NT2/D1 (cell line): ENCODE data around the gene TMPRSS12.
"Not testable (repeated sequence)": the region's sequence is repeated elsewhere in the genome, so short reads cannot be mapped to it uniquely, and the experiment has no call there.

Experiments used
- DNase-seq: peaks from one replicate; pipeline ENCODE4 v3.0.0-alpha.2; 2011; ENCODE audit warnings: low read depth, low spot score
- H3K27me3 ChIP-seq: 2 replicates; pipeline ENCODE4 v1.6.0; 2011; ENCODE audit warnings: mild to moderate bottlenecking; ENCODE audit not compliant: insufficient read length, insufficient read depth
- H3K36me3 ChIP-seq: 2 replicates; pipeline ENCODE4 v1.6.1; 2011; ENCODE audit warnings: mild to moderate bottlenecking, low read length, mixed read lengths; ENCODE audit not compliant: insufficient read depth, insufficient read length
- H3K4me1 ChIP-seq: 2 replicates; pipeline ENCODE4 v1.5.1; 2011; ENCODE audit not compliant: insufficient read depth, insufficient read length
- H3K4me3 ChIP-seq: 2 replicates; pipeline ENCODE4 v1.5.1; 2011; ENCODE audit warnings: low read depth; ENCODE audit not compliant: insufficient read length
- H3K9ac ChIP-seq: 2 replicates; pipeline ENCODE4 v1.6.0; 2011; ENCODE audit warnings: low read depth; ENCODE audit not compliant: insufficient read length
- H3K9me3 ChIP-seq: 2 replicates; pipeline ENCODE4 v1.5.1; 2011; ENCODE audit warnings: mild to moderate bottlenecking, low read length; ENCODE audit not compliant: insufficient read depth
- SUZ12 ChIP-seq: IDR thresholded peaks from 2 replicates; pipeline ENCODE4 v1.6.1; 2011; ENCODE audit not compliant: insufficient read length, insufficient read depth; ENCODE audit errors: extremely low read depth
- YY1 ChIP-seq: IDR thresholded peaks from 2 replicates; pipeline ENCODE4 v1.6.1; 2011; ENCODE audit not compliant: insufficient read length, insufficient read depth
- ZNF274 ChIP-seq: IDR thresholded peaks from 2 replicates; pipeline ENCODE4 v1.6.1; 2011; ENCODE audit warnings: mild to moderate bottlenecking, low read depth, low read length

The TMPRSS12 gene

DNA sequence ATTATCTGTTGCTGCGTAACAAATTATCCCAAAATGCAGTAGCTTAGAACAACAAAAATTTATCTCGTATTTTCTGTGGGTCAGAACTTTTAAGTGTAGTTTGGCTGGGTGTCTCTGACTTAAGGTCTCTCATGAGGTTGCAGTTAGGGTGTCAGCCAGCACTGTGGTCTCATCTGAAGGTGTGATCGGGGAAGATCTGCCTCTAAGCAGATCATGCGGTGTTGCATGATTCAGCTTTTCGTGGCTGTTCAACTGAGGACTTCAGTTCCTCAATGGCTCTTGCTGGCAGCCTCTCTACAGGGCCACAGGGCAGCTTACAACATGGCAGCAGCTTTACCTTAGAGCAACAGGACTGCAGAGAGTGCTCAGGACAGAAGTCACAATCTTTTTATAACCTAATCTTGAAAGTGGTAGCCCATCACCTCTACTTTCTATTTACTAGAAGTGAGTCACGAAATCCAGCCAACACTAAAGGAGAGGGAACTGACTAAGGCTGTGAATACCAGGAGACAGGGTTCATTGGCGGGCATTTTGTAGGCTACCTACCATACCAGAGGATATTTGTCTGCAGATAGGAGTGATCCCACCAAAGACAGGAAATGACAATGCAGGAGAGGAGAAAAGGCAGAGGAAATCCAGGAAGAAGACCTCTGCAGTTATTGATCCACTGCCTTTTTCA is 1.8 kb upstream of the TMPRSS12 start:
- TF ChIP-seq YY1 (no peak), SUZ12 (no peak), ZNF274 (no peak)
- no peak for DNase-seq
- H3K9me3 ChIP-seq, result peaks cover 12% of the 10 kb centered on the region; the same call in 1 of the 2 replicates

DNA sequence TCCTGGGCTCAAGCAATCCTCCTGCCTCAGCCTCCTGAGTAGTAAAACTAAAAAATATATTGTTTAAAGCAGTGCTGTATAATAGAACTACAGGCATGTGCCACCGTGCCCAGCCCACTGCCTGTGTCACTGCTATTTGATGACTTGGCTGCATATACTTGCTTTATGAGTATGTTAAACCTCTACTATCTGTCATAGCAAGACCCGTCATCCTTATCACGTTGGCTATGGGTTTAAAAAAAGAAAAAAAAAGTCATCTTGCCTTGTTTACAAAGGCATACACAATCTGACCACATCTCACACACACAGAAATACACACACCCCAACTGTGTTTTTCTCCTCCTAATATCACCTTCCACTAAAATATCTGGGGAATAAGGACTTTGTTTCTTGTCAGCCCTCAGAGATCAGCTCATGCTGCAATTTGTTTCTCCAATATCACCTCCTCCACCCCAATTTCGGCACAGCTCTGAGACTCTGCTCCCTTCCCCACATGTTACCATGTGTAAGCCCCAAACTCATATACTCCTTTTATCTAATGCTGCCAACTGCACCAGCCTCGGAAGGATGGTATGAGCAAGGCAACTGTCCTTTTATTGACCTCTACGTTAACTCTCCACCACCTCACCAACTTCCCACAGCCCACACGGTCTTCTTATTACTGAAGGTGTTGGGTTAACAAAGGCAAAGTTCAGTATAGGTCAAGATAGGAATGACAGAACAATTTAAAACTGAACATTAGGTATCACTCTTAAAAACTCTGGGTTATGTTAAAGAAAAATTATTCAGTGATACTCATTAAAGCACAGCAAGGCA is 802 bp upstream of the TMPRSS12 start:
- no peaks in the 10 kb centered on the region for H3K27me3 ChIP-seq
- peaks cover 12% of the 10 kb centered on the region; the same call in 1 of the 2 replicates for H3K9me3 ChIP-seq
- no peak overlapping the region for H3K9ac ChIP-seq
- H3K36me3 ChIP-seq, result no peaks in the 10 kb centered on the region
- TF ChIP-seq ZNF274 (no peak), SUZ12 (no peak), YY1 (no peak)
- no peak overlapping the region for H3K4me3 ChIP-seq
- DNase-seq, result no peak
- no peaks in the 10 kb centered on the region for H3K4me1 ChIP-seq

More for the DNA sequence above, 1.8 kb upstream of the TMPRSS12 start:
- no peaks in the 10 kb centered on the region for H3K27me3 ChIP-seq
- H3K4me1 ChIP-seq, result no peaks in the 10 kb centered on the region
- H3K4me3 ChIP-seq, result no peak overlapping the region
- H3K36me3 ChIP-seq, result no peaks in the 10 kb centered on the region
- no peak overlapping the region for H3K9ac ChIP-seq

DNA sequence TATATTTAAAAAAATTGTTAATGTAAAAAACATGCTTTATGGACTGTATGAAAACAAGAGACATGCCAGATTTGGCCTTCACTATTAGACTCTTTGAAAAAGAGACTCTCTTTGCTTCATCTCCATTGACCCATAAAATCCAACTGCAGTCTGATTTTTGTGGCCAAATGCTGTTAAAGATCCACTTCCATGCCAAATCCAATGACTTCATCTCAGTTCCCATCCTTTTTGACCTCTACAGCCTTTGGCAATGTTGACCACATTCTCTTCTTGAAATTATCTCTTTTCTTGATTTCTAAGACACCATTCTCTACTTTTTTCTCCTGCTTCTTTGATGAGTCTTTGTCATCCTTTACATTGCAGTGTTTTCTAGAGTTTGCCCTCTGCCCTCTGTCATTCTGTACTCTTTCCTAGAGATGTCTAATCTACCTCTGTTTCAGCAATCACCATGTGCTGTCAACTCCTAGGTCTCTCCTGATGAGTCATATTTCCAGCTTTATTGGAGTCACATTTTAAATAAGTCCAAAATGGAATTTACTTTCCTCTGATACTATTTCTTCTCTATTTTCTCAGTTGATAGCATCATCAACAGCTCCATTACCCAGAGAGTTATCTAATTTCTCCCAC is 2.4 kb downstream of the TMPRSS12 start:
- TF ChIP-seq SUZ12 (no peak), ZNF274 (no peak), YY1 (no peak)
- no peak for DNase-seq
- peaks cover 12% of the 10 kb centered on the region; the same call in 1 of the 2 replicates for H3K9me3 ChIP-seq
- no peaks in the 10 kb centered on the region for H3K27me3 ChIP-seq
- no peaks in the 10 kb centered on the region for H3K36me3 ChIP-seq
- H3K9ac ChIP-seq, result no peak overlapping the region
- no peaks in the 10 kb centered on the region for H3K4me1 ChIP-seq
- no peak overlapping the region for H3K4me3 ChIP-seq

DNA sequence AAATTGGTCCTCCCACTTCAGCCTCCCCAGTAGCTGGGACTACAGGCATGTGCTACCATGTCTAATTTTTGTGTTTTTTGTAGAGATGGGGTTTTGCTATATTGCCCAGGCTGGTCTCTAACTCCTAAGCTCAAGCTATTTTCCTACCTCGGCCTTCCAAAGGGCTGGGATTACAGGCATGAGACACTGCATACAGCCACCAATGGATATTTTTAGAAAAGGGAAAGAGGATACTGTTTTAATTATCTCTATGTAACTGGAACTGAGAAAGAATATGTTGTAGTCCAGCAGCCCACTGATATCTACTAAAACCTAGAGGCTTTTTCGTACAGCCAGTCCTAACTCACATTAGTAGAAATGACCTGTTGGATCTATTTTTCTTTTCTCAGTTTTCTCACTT is 6.2 kb downstream of the TMPRSS12 start:
- Histone ChIP-seq H3K36me3 (no peaks in the 10 kb centered on the region), H3K4me1 (no peaks in the 10 kb centered on the region), H3K4me3 (no peak overlapping the region), H3K27me3 (no peaks in the 10 kb centered on the region), H3K9ac (no peak overlapping the region), H3K9me3 (no peaks in the 10 kb centered on the region)
- DNase-seq, result no peak
- TF ChIP-seq SUZ12 (no peak), YY1 (no peak), ZNF274 (no peak)

DNA sequence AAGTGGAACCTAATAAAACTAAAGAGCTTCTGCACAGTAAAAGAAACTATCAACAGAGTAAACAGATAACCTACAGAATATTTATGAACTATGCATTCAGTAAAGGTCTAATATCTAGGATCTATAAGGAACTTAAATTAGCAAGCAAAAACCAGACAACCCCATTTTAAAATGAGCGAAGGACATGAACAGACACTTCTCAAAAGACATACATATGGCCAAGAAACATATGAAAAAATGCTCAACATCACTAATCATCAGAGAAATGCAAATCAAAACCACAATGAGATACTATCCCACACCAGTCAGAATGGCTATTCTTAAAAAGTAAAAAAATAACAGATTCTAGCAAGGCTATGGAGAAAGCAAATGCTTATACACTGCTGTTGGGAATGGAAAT is 12.5 kb downstream of the TMPRSS12 start:
- H3K9me3 ChIP-seq, result peaks cover 14% of the 10 kb centered on the region
- DNase-seq, H3K4me3 ChIP-seq, H3K36me3 ChIP-seq, H3K27me3 ChIP-seq, H3K9ac ChIP-seq, H3K4me1 ChIP-seq: not testable (repeated sequence)

DNA sequence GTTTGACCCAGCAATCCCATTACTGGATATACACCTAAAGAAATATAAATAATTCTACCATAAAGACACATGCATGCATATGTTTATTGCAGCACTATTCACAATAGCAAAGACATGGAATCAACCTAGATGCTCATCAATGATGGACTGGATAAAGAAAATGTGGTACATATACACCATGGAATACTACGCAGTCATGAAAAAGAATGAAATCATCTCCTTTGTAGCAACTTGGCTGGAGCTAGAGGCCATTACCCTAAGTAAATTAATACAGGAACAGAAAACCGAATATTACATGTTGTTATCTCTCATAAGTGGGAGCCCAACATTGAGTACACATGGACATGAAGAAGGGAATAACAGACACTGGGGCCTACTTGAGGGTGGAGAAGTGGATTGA is 13.0 kb downstream of the TMPRSS12 start:
- not testable (repeated sequence) for H3K27me3 ChIP-seq, H3K4me3 ChIP-seq, DNase-seq, H3K4me1 ChIP-seq, H3K36me3 ChIP-seq, H3K9ac ChIP-seq
- H3K9me3 ChIP-seq, result peaks cover 14% of the 10 kb centered on the region

DNA sequence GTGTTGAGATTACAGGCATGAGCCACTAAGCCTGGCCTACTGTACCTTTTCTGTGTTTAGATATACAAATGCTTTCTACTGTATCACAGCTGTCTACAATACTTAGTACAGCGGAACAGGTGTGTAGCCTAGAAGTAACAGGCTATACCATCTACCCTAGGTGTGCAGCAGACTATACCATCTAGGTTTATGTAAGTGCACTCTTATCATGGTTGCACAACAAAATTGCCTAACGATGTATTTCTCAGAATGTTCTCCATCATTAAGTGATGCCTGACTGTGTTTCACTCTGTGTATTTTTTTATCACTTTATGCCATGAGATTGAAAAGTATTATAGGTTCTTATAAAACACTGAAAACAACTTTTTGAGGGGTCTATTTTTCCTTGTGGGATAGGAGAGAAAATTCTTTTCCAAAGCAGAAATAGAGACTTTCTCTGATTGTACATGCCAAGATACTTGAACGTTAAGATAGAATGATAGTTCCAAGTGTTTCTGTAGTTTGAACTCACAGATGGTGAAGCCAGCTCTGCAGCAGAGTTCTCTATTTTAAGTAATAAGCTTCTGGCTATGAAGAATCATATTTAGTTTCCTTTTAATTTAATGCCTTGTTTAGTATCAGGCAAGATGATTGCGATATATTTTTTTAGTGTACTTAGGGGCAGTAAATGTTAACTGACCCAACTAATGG is 17.0 kb downstream of the TMPRSS12 start:
- Histone ChIP-seq H3K4me3 (no peak overlapping the region), H3K9ac (no peak overlapping the region), H3K9me3 (peaks cover 13% of the 10 kb centered on the region), H3K27me3 (no peaks in the 10 kb centered on the region), H3K4me1 (no peaks in the 10 kb centered on the region), H3K36me3 (no peaks in the 10 kb centered on the region)
- no peak for DNase-seq
- TF ChIP-seq SUZ12 (no peak), YY1 (no peak), ZNF274 (no peak)
